HepG2 (cell line): ENCODE data around the gene TBX21. TPM values are rescaled to one million over a fixed set of nuclear protein-coding genes. Genes with fewer than 3 reads are reported as not detected.

ENCODE experiments used
- AFF4 ChIP-seq: sonication (generic); formaldehyde crosslinking; IDR thresholded peaks from 2 replicates; pipeline ENCODE4 v1.4.0; 2020; ENCODE audit warnings: missing genetic modification reagents
- DMTF1 ChIP-seq: sonication (generic); formaldehyde crosslinking; IDR thresholded peaks from 2 replicates; pipeline ENCODE4 v1.4.0; 2020; ENCODE audit warnings: mild to moderate bottlenecking, missing genetic modification reagents
- DRAP1 ChIP-seq: IDR thresholded peaks from 2 replicates; pipeline ENCODE4 v1.6.1; 2016; ENCODE audit warnings: missing genetic modification reagents, missing compliant biosample characterization
- EP300 ChIP-seq, 3 experiments: sonication (generic) in 1 of 3; formaldehyde crosslinking in 1 of 3; IDR thresholded peaks; 2 replicates each; pipeline versions ENCODE4 v1.5.1 to v1.6.1; 2011 to 2020; ENCODE audit warnings: low read depth in 2 of 3, low read length in 2 of 3, borderline replicate concordance in 1 of 3, improper control_type of control experiment in 1 of 3, mild to moderate bottlenecking in 1 of 3, missing genetic modification reagents in 1 of 3, moderate library complexity in 1 of 3
- KLF15 ChIP-seq: sonication (generic); formaldehyde crosslinking; IDR thresholded peaks from 2 replicates; pipeline ENCODE4 v1.8.1; 2023; ENCODE audit warnings: borderline replicate concordance, mild to moderate bottlenecking, inconsistent platforms, missing genetic modification reagents, mixed read lengths
- MAZ ChIP-seq, 2 experiments: sonication (generic) in 1 of 2; formaldehyde crosslinking in 1 of 2; IDR thresholded peaks; 2 replicates each; pipeline versions ENCODE4 v1.5.0 to v1.6.1; 2012 to 2020; ENCODE audit warnings: low read depth in 2 of 2, mild to moderate bottlenecking in 2 of 2, borderline replicate concordance in 1 of 2, improper control_type of control experiment in 1 of 2, low read length in 1 of 2, missing genetic modification reagents in 1 of 2, moderate library complexity in 1 of 2
- MBNL3 ChIP-seq: fragments of 250-450 bp; sonication (Bioruptor Pico); conservative IDR thresholded peaks from 2 replicates; pipeline ENCODE4 v1.8.0; 2022; ENCODE audit warnings: mild to moderate bottlenecking, inconsistent platforms
- MEIS1 ChIP-seq: sonication (generic); formaldehyde crosslinking; IDR thresholded peaks from 2 replicates; pipeline ENCODE4 v1.9.0; 2021; ENCODE audit warnings: mild to moderate bottlenecking, missing genetic modification reagents, moderate library complexity, borderline replicate concordance
- TFAP4 ChIP-seq: sonication (generic); IDR thresholded peaks from 2 replicates; pipeline ENCODE4 v1.6.1; 2016; ENCODE audit warnings: low read depth, borderline replicate concordance
- ZGPAT ChIP-seq: IDR thresholded peaks from 2 replicates; pipeline ENCODE4 v1.6.1; 2016; ENCODE audit warnings: mild to moderate bottlenecking
- ZNF274 ChIP-seq: sonication (generic); formaldehyde crosslinking; IDR thresholded peaks from 2 replicates; pipeline ENCODE4 v1.5.1; 2020; ENCODE audit warnings: mild to moderate bottlenecking, missing genetic modification reagents
- ZNF337 ChIP-seq: sonication (generic); formaldehyde crosslinking; IDR thresholded peaks from 2 replicates; pipeline ENCODE4 v1.5.1; 2020; ENCODE audit warnings: missing genetic modification reagents, low read depth, mild to moderate bottlenecking, borderline replicate concordance
- ZNF629 ChIP-seq: sonication (generic); formaldehyde crosslinking; conservative IDR thresholded peaks from 2 replicates; pipeline ENCODE4 v1.5.0; 2020; ENCODE audit warnings: missing genetic modification reagents
- ZNF660 ChIP-seq: sonication (generic); formaldehyde crosslinking; IDR thresholded peaks from 2 replicates; pipeline ENCODE4 v1.5.1; 2020; ENCODE audit warnings: mild to moderate bottlenecking, low read depth, missing genetic modification reagents, borderline replicate concordance
- ZNF740 ChIP-seq: sonication (generic); formaldehyde crosslinking; IDR thresholded peaks from 2 replicates; pipeline ENCODE4 v1.4.0; 2020; ENCODE audit warnings: missing genetic modification reagents
- ZNF788 ChIP-seq: sonication (generic); formaldehyde crosslinking; IDR thresholded peaks from 2 replicates; pipeline ENCODE4 v1.5.0; 2020; ENCODE audit warnings: mild to moderate bottlenecking, missing genetic modification reagents, borderline replicate concordance
- polyA plus RNA-seq, 8 experiments: library from polyadenylated mRNA; depleted of rRNA in 3 of 8; stranded (reverse) in 7 of 8; unstranded in 1 of 8; fragments of >200 nt; fragmentation: Illumina TruSeq in 4 of 8; extraction: Trizol in 4 of 8; gene quantifications; 2 replicates each; pipeline versions ENCODE4 v1.2.1 to v1.2.3, GENCODE V29; 2011 to 2016; ENCODE audit warnings: low read depth in 4 of 8, missing spikeins in 1 of 8, mixed read lengths in 1 of 8; ENCODE audit not compliant: insufficient read depth in 1 of 8
- total RNA-seq, 5 experiments: library from RNA; depleted of rRNA; stranded (reverse); fragments of >200 nt; fragmentation: Illumina TruSeq; extraction: Trizol; gene quantifications; 2 replicates each; pipeline ENCODE4 v1.2.3, GENCODE V29; 2016; ENCODE audit warnings: low read depth in 1 of 5

TBX21 gene
- total and polyA plus RNA-seq, 2 of the 13 experiments (the other 11 are each of a cell fraction or from before 2014, with no cell fraction given), result not detected

- TF ChIP-seq ZNF660 (CRISPR knock-in tag), result no peak
- no peak for TF ChIP-seq TFAP4
- no peak for TF ChIP-seq MEIS1
- no peak for TF ChIP-seq ZNF337 (CRISPR knock-in tag)
- no peak for TF ChIP-seq ZNF629 (CRISPR knock-in tag)
- no peak for TF ChIP-seq DMTF1 (CRISPR knock-in tag)
- TF ChIP-seq ZGPAT (CRISPR knock-in tag), result peak; percentile 45; the same call in 1 of the 2 replicates
- TF ChIP-seq MBNL3, result no peak
- TF ChIP-seq ZNF740 (CRISPR knock-in tag), result peak; percentile 42; the same call in 1 of the 2 replicates
- TF ChIP-seq EP300 (IDR thresholded peaks at IDR 0.05; ENCODE audit: low read depth in 2 of 2, low read length in 2 of 2), result no peak
- no peak for TF ChIP-seq EP300 (CRISPR knock-in tag; IDR thresholded peaks at IDR 0.05; ENCODE audit: borderline replicate concordance)
- TF ChIP-seq ZNF788 (CRISPR knock-in tag), result peak; percentile 28; the same call in 1 of the 2 replicates
- TF ChIP-seq MAZ (IDR thresholded peaks at IDR 0.05; ENCODE audit: borderline replicate concordance, low read depth, low read length), result peak; percentile 33
- no peak for TF ChIP-seq MAZ (CRISPR knock-in tag; IDR thresholded peaks at IDR 0.05; ENCODE audit: low read depth)
- TF ChIP-seq DRAP1 (CRISPR knock-in tag), result peak; percentile 33; the same call in 1 of the 2 replicates
- TF ChIP-seq AFF4, result no peak
- no peak for TF ChIP-seq ZNF274 (CRISPR knock-in tag)
- no peak for TF ChIP-seq KLF15
Measured at GRCh38 chr17:47693731-47694580, 39.1 kb upstream of the TBX21 start, which contains the start of gene TBKBP1 (continued).
